NCI-H2029 treated with DMSO at 0.1 percent for 48 hours (cell line): Measurements from ENCODE around the gene CPT2.
"Not testable (repeated sequence)": the region's sequence is repeated elsewhere in the genome, so short reads cannot be mapped to it uniquely, and the experiment has no call there.

Experiments
- DNase-seq: peaks from one replicate; lab custom pipeline; 2025; lab: John Stamatoyannopoulos, UW

CPT2 gene

DNA sequence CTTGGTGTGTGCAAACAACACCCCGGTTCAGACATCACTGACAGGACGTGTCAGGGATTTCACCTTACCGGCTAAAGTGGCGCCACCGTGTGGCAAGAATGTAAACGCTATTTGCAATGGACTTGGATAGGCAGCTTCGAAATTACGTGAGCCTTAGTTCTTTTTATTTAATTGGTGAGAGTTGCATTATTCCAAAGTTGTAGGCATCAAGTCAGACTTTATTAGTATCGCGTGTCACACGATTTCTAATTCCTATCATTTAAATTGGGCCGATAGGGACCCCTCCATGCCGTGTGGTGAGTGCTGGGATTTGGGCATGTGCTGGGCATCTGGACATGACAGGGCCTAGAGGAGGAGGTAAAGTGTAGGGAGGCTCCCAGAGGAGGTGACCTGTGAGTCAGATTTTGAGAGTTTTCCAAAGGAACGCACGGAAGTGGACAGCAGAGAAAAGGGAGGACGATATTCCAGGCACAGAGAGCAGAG lies 14.5 kb upstream of the CPT2 start:
- peak; percentile 87 for DNase-seq

DNA sequence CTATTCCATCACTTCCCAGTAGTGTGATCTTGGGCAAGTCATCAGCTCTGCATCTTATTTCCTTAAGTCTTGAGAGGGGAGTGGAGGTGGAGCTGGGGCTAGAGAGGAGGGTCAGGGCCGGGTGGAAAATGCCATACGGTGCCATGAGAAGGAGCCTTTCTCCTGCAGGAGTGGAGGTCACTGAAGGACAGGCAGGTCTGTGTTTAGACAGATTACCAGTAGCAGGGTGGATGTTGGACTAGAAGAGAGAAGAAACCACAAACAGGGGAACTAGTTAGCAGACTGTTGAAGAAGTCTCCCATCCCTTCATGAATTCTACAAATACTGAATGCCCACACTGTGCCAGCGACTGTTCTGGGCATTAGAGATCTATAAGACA lies 13.9 kb upstream of the CPT2 start:
- no peak for DNase-seq

DNA sequence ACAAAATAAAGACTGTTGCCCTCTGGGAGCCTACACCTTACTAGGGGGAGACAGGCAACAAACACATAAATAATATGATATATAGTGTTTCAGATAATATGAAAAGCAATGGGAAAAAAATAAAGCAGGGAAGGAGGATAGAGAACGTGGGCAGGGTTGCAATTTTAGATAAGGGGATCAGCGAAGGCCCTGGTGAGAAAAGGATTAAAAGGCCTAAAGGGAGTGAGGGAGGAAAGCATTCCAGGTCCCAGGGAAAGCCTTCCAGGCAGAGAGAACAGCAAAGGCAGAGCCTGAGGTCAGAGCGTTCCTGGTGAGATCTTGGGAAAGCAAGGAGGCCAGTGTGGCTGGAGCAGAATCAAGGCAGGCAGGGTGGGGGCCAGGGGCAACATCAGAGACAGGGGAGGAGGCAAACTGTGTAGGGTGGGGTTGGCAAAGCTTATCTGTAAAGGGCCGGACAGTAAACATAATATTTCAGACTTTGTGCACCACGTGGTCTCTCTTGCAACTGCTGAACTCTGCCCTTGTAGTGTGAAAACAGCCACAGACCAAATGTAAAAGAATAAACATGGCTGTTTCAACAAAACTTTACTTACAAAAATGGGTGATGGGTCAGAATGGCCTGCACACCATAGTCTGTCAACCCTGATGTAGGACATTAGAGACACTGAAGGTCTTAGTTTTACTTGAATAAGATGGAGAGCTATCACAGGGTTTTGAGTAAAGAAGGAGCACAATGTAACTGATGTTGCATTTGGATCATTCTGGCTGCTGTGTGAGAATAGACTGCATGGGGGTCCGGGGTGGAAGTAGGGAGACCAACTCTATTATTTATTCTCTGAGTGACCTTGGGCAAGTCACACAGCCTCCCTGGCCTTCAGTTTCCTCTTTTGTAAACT lies 13.3 kb upstream of the CPT2 start:
- DNase-seq: no peak

DNA sequence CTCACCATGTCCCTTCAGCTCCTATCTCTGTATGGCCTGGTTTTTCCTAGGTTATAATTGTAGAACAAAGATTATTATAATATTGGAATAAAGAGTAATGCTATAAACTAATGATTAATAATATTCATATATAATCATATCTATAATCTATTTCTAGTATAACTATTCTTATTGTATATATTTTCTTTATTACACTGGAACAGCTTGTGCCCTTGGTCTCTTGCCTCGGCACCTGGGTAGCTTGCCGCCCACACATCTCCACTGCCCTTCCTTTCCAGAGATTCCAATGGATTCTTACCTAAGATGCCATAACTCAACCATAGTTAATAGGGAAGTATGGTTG lies 10.7 kb upstream of the CPT2 start:
- not testable (repeated sequence) for DNase-seq

DNA sequence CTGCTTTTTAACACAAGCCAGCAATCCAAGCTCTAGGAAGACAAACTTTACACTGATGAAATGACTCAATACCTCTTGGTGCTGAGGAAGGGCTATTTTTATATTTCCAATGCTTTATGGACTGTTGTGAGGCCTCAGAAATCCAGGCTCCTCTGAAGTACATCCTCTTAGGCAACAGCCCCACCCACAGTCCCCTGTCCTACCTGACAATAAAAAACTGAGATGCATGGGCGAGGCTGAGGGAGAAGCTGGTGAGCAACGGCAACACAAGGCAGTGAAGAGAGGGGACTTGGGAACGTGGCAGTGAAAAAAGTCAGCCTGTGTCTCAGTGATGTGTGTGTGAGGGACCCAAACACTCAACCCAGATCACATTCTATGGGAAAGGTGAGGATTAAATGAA lies 10.1 kb upstream of the CPT2 start:
- no peak for DNase-seq

DNA sequence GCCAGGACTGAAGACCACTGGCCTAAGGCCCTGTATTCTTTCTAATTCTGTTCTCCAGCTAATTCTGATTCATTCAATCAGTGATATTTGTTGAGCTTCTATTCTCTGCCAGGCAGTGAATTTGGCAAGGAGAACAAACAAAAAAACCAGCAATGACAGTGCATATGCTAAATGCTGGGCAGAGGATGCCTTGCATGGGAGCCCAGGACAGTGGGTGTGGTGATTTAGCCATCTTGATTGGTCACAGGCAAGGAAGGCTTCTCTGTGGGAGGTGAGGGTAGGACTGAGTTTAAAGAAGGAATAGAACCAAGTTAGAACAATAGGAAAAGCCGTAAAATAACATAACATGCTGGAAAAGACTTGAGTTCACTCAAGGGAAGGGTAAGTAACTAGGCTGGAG lies 9.2 kb upstream of the CPT2 start:
- DNase-seq: no peak

DNA sequence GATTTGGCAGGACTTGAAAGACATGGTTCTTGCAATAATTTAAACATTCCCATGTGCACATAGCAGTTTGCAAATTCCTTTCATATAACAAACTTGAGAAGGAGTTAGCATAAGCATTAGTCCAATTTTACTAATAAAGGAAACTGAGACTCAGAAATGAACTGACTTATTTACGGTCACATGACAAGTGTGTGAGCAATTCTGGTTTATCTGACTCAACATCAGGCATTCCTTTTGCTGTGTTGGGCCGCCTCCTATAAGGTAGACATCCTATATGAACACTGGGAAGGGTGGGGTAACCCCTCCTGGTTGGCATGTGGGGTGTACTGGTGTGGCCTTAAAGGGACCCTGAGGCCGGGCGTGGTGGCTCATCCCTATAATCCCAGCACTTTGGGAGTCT lies 8.5 kb upstream of the CPT2 start:
- no peak for DNase-seq

DNA sequence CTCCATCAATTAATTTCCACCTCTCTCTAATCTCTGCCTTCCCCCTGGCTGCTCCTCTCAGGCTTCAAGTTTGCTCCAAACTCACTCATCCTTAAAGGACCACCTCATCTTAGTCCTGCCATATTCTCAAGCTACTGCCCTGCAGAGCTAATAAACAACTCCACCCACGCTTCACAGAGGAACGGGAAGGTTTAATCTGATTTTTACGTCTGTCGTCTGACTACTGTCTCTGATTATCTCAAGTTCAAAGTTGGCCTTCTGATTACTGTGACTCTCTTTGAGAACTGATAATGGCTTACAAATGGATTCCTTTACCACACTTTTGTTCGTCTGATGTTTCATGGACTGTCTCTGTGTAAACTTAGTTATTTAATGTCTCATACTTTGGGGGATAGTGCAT lies 7.6 kb upstream of the CPT2 start:
- no peak for DNase-seq

DNA sequence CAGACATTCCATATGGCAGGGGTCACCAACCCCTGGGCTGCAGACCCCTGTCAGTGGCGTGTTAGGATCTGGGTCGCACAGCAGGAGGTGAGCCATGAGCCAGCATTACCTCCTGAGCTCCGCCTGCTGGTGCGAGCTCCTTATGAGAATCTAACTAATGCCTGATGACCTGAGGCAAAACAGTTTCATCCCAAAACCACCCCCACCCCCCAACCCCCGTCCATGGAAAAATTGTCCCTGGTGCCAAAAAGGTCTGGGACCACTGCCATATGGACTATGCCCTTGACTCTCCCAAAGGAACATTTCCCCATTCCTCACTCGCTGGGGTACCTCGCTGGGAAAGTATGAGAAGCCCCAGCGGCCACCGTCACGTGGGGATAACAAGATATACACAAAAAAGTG lies 6.4 kb upstream of the CPT2 start:
- DNase-seq: no peak

DNA sequence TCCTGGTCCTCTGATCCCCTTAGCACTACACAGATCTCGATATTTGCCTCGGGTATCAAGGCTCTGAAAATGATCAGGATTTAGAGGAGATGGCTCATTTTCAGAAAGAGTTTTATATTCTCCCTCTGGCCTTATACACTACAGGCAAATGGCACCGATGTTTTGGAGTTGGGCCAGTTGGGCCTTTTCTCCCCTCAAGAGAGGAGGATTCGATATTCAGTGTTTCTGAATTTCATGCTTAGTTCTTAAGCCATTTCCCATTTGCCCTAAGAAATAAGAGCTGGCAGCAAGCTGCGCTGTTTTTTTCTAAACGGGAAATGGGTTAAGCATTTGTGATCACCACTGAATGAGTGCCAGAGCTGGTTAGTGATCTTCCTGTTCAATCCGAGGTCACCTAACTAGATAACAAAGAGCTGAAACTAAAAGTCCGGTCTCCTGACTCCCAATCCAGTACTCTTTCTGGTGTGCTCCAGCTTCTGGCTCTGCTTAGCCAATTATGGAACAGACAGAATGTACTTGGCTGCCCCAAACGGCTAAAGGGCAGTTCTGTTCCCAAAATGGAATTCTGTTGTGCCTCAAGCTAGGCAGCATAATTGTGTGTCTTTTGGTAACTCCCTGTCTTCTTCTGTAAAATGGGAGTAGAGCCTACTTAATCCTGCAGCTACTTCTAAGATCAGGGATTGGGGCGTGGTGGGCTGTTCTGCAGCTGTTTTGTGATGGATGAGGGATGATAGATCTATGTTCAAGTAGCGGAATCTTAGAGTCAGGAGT lies 1.2 kb upstream of the CPT2 start:
- DNase-seq: no peak

DNA sequence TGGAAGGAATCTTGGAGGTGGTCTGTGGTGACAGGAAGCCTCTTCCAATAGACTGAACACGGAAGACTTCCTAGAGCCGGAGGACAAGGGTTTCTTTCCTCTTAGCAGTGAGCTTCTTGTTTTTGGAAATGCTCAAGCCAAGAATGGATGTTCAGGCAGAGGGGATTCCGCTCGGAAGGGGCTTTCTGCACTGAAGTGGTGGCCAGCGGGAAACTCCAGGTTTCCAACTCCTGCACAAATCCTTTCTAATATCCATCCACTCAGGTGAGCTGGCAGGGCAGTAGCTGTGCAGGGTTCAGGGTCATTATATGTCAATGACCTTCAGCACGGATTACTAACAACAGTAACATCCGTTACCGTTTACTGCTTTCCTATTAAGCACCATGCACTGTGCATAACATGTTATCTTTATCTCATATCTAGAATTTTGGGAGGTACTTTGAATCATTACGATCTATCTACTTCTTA lies 573 bp upstream of the CPT2 start:
- DNase-seq: peak; percentile 78

DNA sequence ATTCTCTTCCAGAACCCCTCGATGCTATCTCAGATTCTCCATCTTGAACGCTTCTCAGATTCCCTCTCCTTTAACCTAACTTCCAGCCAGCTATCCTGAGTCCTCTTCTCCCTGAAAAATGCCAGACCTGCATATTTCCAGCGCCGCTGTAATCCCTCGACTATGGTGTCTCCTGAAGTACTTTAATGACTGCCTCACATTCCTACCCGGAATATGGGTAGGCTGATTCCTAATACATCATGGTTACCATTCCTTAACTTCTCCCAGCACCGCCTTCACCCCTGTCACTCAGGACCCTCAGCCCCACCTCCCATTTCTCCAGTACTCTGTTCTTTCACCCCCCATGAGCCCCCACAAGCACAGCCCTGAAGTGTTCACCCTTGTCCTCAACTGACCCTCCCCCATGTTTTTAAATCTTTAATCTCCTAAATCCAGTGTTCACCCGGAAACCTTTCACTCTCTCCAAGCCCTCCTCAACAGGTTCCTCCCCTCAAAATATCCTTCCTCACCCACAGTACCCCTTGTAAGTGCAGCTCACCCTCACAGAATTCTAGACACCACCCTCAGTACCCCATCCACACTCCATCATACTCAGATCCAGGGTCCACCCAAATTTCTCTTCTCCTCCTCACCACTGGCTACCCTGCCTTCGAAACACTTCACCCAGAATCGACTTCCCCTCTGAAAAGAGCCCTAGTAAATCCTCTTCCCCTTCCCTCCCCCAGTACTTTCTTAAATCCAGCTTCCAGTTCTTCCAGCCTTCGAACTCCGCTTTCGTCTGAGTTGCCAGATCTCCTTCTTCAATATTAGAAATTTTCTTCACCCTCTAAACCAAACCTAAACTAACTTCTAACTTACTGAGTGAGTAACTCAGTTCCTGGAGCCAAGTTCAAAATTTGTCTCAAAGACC lies 922 bp downstream of the CPT2 start:
- no peak for DNase-seq

DNA sequence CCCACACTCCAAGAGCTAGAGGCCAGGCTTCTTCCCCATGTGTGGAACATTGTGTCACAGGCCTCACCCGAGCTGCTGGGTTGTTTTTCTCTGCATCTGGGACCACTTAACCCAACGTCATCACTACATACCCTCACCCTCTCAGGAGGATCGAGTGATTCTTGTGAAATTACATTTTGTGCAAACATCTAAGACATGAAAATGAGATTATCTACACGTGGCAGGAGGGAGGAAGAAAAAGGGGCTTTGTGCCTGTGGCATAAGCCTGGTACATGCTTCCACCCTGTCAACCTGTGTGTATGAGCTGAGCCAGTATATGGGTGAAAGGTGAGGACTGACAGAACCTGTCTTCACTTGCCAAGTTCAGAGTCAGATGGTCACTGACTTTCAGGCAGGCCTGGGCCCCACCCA lies 1.6 kb downstream of the CPT2 start:
- DNase-seq: no peak

DNA sequence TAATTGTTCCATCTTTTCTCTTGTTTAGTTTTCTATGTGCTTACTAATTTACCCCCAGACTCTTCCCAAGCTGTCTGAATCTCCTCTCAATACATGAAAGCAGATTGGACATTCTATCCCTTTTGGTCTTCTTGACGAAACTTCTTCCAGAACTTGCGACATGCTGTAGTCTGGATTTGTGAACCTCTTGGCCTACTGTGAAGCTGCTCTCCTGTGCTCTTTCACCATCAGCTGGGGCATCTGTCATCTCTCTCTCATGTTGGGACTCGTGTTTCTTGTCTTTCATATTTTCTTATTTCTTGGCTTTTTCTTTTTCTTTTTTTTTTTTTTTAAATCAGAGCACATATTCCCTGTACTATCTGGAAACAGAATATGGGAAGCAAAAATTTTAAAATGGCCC lies 6.8 kb downstream of the CPT2 start:
- DNase-seq: no peak

DNA sequence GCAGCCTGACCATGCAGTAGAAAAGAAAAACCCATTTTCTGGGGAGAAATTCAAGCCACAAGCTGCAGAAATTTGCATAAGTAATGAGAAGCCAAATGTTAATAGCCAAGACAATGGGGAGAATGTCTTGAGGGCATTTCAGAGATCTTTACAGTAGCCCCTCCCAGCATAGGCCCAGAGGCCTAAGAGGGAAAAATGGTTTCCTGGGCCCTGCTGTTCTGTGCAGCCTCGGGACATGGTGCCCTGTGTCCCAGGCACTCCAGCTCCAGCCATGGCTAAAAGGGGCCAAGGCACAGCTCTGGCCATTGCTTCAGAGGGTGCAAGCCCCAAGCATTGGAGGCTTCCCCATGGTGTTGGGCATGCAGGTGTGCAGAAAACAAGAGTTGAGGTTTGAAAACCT lies 8.9 kb downstream of the CPT2 start:
- DNase-seq: not testable (repeated sequence)

DNA sequence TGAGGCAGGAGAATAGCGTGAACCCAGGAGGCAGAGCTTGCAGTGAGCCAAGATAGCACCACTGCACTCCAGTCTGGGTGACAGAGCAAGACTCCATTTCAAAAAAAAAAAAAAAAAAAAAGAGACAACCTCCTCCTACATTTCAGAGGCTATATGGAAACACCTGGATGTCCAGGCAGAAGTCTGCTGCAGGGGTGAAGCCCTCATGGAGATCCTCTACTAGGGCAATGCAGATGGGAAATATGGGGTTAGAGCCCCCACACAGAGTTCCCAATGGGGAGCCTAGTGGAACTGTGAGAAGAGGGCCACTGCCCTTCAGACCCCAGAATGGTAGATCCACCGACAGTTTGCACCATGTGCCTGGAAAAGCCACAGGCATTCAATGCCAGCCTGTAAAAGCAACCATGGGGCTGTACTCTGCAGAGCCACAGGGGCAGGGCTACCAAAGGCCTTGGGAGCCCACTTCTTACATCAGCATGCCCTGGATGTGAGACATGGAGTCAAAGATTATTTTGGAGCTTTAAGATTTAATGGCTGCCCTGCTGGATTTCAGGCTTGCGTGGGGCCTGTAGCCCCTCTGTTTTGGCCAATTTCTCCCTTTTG lies 9.6 kb downstream of the CPT2 start:
- DNase-seq: not testable (repeated sequence)

DNA sequence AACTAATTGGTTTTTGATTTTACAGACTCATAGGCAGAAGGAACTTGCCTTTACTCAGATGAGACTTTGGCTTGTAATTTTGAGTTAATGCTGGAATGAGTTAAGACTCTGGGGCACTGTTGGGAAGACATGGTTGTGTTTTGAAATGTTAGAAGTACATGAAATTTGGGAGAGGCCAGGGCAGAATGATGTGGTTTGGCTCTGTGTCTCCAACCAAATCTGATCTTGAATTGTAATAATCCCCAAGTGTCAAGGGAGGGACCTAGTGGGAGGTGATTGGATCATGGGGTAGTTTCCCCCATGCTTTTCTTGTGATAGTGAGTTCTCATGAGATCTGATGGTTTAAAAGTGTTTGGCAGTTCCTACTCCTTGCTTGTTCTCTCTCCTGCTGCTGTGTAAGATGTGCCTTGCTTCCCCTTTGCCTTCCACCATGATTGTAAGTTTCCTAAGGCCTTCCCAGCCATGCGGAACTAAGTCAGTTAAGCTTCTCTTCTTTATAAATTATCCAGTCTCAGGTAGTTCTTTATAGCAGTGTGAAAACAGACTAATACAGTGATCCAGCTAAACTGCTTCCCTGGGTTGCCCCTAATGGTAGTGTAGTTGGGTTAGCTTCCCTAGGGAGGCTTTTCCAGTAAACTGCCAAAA lies 10.2 kb downstream of the CPT2 start:
- no peak for DNase-seq

DNA sequence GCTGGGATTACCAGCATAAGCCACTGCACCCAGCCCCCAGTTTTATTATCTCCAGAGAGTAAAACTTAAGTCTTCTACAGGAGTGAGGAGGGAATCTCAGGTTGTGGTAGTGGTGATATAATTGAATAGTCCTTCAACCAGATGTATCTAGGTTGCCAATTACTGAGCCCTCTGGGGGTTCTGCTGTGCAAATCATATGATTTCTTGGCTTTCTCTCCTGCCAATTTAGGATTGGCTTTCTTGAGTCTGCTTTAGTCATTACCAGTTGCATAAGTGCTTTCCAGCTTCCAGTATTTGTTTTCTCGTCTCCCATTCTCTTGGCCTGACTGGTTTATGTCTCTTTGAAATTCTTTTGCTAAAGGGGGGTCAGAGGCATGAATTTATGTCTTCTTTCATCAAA lies 11.1 kb downstream of the CPT2 start:
- no peak for DNase-seq

DNA sequence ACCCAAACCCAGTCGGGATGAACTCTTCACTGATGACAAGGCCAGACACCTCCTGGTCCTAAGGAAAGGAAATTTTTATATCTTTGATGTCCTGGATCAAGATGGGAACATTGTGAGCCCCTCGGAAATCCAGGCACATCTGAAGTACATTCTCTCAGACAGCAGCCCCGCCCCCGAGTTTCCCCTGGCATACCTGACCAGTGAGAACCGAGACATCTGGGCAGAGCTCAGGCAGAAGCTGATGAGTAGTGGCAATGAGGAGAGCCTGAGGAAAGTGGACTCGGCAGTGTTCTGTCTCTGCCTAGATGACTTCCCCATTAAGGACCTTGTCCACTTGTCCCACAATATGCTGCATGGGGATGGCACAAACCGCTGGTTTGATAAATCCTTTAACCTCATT lies 13.7 kb downstream of the CPT2 start:
- DNase-seq: no peak

DNA sequence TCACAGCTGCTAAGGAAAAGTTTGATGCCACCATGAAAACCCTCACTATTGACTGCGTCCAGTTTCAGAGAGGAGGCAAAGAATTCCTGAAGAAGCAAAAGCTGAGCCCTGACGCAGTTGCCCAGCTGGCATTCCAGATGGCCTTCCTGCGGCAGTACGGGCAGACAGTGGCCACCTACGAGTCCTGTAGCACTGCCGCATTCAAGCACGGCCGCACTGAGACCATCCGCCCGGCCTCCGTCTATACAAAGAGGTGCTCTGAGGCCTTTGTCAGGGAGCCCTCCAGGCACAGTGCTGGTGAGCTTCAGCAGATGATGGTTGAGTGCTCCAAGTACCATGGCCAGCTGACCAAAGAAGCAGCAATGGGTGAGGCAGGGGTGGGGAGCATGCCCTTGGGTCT lies 14.3 kb downstream of the CPT2 start:
- DNase-seq: no peak

DNA sequence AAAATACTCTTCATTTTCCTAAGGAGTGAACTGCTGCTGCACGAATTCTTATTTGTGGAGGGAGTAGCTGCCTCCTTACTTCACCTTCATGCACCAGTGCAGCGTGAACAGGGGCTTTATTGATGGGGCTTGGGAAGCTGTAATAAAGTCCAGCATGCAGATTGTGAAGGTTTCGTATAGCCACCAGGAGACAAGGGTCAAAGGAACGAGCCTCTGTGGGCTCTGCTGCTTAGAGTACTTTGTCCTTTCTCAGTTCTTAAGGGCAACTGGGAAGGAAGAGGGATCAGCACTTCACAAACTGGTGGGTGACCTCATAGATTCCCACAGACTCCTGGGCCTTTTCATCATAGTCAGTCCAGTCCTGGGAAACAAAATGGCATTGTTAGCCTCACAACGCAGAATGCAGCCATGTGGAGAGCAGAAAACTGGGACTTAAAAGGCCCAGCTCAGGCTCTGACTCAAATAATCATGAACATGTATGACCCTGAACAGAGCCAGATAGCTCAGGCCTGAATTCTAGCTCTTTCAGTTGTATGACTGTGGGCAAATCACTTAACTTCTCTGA lies 17.8 kb downstream of the CPT2 start:
- no peak for DNase-seq
